Activated CD8-positive, alpha-beta memory T cell treated with anti-CD3 and anti-CD28 coated beads for 36 hours (primary cell): ENCODE results near the gene ZFP91. TPM values are rescaled to one million over a fixed set of nuclear protein-coding genes. Genes with fewer than 3 reads are reported as not detected.

Experiments
- CTCF ChIA-PET: fragments of 350-600 bp; sonication (Branson Sonifier 250); formaldehyde crosslinking; loops from one replicate; lab custom pipeline; 2021; ENCODE audit warnings: antibody characterized with exemption; lab: Charles Lee
- POLR2A ChIA-PET: fragments of 350-600 bp; sonication (Branson Sonifier 250); formaldehyde crosslinking; loops from one replicate; lab custom pipeline; 2021; ENCODE audit warnings: antibody characterized with exemption; lab: Charles Lee
- total RNA-seq, 2 experiments: library from RNA; stranded (reverse); gene quantifications; one replicate each; pipeline ENCODE4 v1.2.3, GENCODE V29; 2021

ZFP91 gene
- total RNA-seq, 2 experiments from 2014 or later = 52.7 to 55.6 TPM

- ChIA-PET POLR2A (interaction anchor here (0.6 kb wide), 2 partner anchors 19 to 545 kb away, joined by 3 to 4 read pairs; no protein-coding TSS in a partner anchor), CTCF (interaction anchor here (1.0 kb wide), 1 partner anchor 53 kb away, joined by 3 read pairs; no protein-coding TSS in a partner anchor)
Observed at GRCh38 chr11:58579192-58580129, 598 bp downstream of the ZFP91 start.

- ChIA-PET CTCF (interaction anchor here (1.0 kb wide), 1 partner anchor 52 kb away, joined by 3 read pairs; no protein-coding TSS in a partner anchor), POLR2A (no interaction called here)
Observed at GRCh38 chr11:58580311-58580710, 1.4 kb downstream of the ZFP91 start.

- POLR2A ChIA-PET = interaction anchor here (0.7 kb wide), 1 partner anchor 25 kb away, joined by 3 read pairs; no protein-coding TSS in a partner anchor
- CTCF ChIA-PET = no interaction called here
Observed at GRCh38 chr11:58582437-58582836, 3.6 kb downstream of the ZFP91 start.

- CTCF ChIA-PET = no interaction called here
Observed at GRCh38 chr11:58586998-58587397, 8.1 kb downstream of the ZFP91 start.

GRCh38 chr11:58591659-58592058, 12.8 kb downstream of the ZFP91 start:
- ChIA-PET CTCF (interaction anchor here (0.7 to 0.8 kb wide), 2 partner anchors 14 to 44 kb away, joined by 3 to 5 read pairs; no protein-coding TSS in a partner anchor), POLR2A (interaction anchor here (0.6 kb wide), 1 partner anchor 49 kb away, joined by 4 read pairs; no protein-coding TSS in a partner anchor)

More at GRCh38 chr11:58586998-58587397, 8.1 kb downstream of the ZFP91 start:
- POLR2A ChIA-PET = no interaction called here

- CTCF ChIA-PET = no interaction called here
Observed at GRCh38 chr11:58592760-58593472, 14.1 kb downstream of the ZFP91 start.

GRCh38 chr11:58594826-58595225, 16.0 kb downstream of the ZFP91 start:
- ChIA-PET POLR2A (no interaction called here), CTCF (no interaction called here)

More at GRCh38 chr11:58592760-58593472, 14.1 kb downstream of the ZFP91 start:
- POLR2A ChIA-PET = no interaction called here

GRCh38 chr11:58596621-58597020, 17.8 kb downstream of the ZFP91 start:
- CTCF ChIA-PET = no interaction called here
- POLR2A ChIA-PET = no interaction called here

- ChIA-PET CTCF (interaction anchor here (0.7 kb wide), 1 partner anchor 8 kb away, joined by 3 read pairs; no protein-coding TSS in a partner anchor), POLR2A (interaction anchor here (0.6 to 1.3 kb wide), 4 partner anchors 18 to 24 kb away, joined by 3 to 9 read pairs (median 4); partner anchors contain the start of gene LPXN)
Observed at GRCh38 chr11:58597486-58598144, 18.8 kb downstream of the ZFP91 start.

GRCh38 chr11:58600510-58600909, 21.6 kb downstream of the ZFP91 start:
- POLR2A ChIA-PET = no interaction called here
- CTCF ChIA-PET = no interaction called here

- ChIA-PET CTCF (interaction anchor here (1.0 kb wide), 1 partner anchor 22 kb away, joined by 4 read pairs; no protein-coding TSS in a partner anchor), POLR2A (interaction anchor here (0.5 kb wide), 1 partner anchor 25 kb away, joined by 3 read pairs; no protein-coding TSS in a partner anchor)
Observed at GRCh38 chr11:58606930-58607714, 28.3 kb downstream of the ZFP91 start.

GRCh38 chr11:58608331-58608730, 29.5 kb downstream of the ZFP91 start:
- ChIA-PET CTCF (no interaction called here), POLR2A (interaction anchor here (0.6 kb wide), 1 partner anchor 361 kb away, joined by 3 read pairs; no protein-coding TSS in a partner anchor)

GRCh38 chr11:58609723-58610122, 30.9 kb downstream of the ZFP91 start:
- POLR2A ChIA-PET = no interaction called here
- CTCF ChIA-PET = no interaction called here

GRCh38 chr11:58613228-58613627, 34.4 kb downstream of the ZFP91 start:
- CTCF ChIA-PET = no interaction called here

GRCh38 chr11:58615559-58615958, 36.7 kb downstream of the ZFP91 start:
- ChIA-PET POLR2A (no interaction called here), CTCF (no interaction called here)

More at GRCh38 chr11:58613228-58613627, 34.4 kb downstream of the ZFP91 start:
- POLR2A ChIA-PET = no interaction called here

GRCh38 chr11:58616594-58616993, 37.7 kb downstream of the ZFP91 start:
- ChIA-PET CTCF (no interaction called here), POLR2A (no interaction called here)

- ChIA-PET POLR2A (no interaction called here), CTCF (interaction anchor here (0.9 kb wide), 1 partner anchor 19 kb away, joined by 3 read pairs; no protein-coding TSS in a partner anchor)
Observed at GRCh38 chr11:58617976-58618557, 39.2 kb downstream of the ZFP91 start.
